Ishikawa (cell line): Measurements from ENCODE around the gene PCP4.

Experiments
- CEBPB ChIP-seq: IDR thresholded peaks from 2 replicates; pipeline ENCODE4 v1.6.1; 2012
- CREB1 ChIP-seq: IDR thresholded peaks from 2 replicates; pipeline ENCODE4 v1.6.1; 2012; ENCODE audit warnings: low read depth
- EGR1 ChIP-seq: IDR thresholded peaks from 2 replicates; pipeline ENCODE4 v1.6.1; 2012
- EP300 ChIP-seq: IDR thresholded peaks from 2 replicates; pipeline ENCODE4 v1.6.1; 2012; ENCODE audit warnings: borderline replicate concordance
- FOXM1 ChIP-seq: IDR thresholded peaks from 2 replicates; pipeline ENCODE4 v1.6.1; 2012; ENCODE audit warnings: low read depth, borderline replicate concordance
- NFIC ChIP-seq: IDR thresholded peaks from 2 replicates; pipeline ENCODE4 v1.6.1; 2012
- RAD21 ChIP-seq: IDR thresholded peaks from 2 replicates; pipeline ENCODE4 v1.6.1; 2012; ENCODE audit warnings: low read depth
- TAF1 ChIP-seq: IDR thresholded peaks from 2 replicates; pipeline ENCODE4 v1.6.1; 2012; ENCODE audit warnings: low read depth, mild to moderate bottlenecking
- TCF12 ChIP-seq: IDR thresholded peaks from 2 replicates; pipeline ENCODE4 v1.6.1; 2012; ENCODE audit warnings: low read depth
- TEAD4 ChIP-seq: IDR thresholded peaks from 2 replicates; pipeline ENCODE4 v1.6.1; 2012
- YY1 ChIP-seq: IDR thresholded peaks from 2 replicates; pipeline ENCODE4 v1.6.1; 2012; ENCODE audit warnings: low read depth
- ZBTB7A ChIP-seq: IDR thresholded peaks from 2 replicates; pipeline ENCODE4 v1.6.1; 2012; ENCODE audit warnings: low read depth
- TF ChIP-seq, protein P1 (sequence below): IDR thresholded peaks from 2 replicates; pipeline ENCODE4 v1.6.1; 2012; ENCODE audit warnings: low read depth, mild to moderate bottlenecking
- TF ChIP-seq, protein P2 (sequence below): IDR thresholded peaks from 2 replicates; pipeline ENCODE4 v1.6.1; 2012
- TF ChIP-seq, protein P3 (sequence below): IDR thresholded peaks from 2 replicates; pipeline ENCODE4 v1.6.1; 2012

Gene PCP4

DNA sequence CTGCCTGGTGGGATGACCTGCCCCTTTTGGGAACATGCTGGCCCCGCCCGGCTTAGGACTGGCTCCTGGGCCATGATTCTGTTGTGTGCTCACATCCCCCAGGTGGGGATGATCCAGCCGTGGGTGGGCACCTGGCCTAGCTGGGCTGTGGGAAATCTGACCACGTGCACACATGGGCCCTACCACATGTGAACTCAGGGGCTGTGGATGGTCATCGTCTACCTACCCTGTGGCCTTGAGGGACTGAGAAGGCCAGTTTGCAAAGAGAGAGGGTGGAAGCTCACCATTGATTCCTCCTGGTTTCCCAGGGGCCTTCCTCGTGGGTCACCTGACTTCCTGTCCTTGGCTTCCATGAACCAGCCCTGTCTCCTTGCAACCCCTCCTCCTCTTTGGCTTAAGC is 19.4 kb upstream of the PCP4 start:
- no peak for TF ChIP-seq CREB1
- TF ChIP-seq, protein P1, sequence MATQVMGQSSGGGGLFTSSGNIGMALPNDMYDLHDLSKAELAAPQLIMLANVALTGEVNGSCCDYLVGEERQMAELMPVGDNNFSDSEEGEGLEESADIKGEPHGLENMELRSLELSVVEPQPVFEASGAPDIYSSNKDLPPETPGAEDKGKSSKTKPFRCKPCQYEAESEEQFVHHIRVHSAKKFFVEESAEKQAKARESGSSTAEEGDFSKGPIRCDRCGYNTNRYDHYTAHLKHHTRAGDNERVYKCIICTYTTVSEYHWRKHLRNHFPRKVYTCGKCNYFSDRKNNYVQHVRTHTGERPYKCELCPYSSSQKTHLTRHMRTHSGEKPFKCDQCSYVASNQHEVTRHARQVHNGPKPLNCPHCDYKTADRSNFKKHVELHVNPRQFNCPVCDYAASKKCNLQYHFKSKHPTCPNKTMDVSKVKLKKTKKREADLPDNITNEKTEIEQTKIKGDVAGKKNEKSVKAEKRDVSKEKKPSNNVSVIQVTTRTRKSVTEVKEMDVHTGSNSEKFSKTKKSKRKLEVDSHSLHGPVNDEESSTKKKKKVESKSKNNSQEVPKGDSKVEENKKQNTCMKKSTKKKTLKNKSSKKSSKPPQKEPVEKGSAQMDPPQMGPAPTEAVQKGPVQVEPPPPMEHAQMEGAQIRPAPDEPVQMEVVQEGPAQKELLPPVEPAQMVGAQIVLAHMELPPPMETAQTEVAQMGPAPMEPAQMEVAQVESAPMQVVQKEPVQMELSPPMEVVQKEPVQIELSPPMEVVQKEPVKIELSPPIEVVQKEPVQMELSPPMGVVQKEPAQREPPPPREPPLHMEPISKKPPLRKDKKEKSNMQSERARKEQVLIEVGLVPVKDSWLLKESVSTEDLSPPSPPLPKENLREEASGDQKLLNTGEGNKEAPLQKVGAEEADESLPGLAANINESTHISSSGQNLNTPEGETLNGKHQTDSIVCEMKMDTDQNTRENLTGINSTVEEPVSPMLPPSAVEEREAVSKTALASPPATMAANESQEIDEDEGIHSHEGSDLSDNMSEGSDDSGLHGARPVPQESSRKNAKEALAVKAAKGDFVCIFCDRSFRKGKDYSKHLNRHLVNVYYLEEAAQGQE: no peak
- TF ChIP-seq CEBPB: no peak
- no peak for TF ChIP-seq TEAD4
- TF ChIP-seq NFIC: no peak
- TF ChIP-seq, protein P2, sequence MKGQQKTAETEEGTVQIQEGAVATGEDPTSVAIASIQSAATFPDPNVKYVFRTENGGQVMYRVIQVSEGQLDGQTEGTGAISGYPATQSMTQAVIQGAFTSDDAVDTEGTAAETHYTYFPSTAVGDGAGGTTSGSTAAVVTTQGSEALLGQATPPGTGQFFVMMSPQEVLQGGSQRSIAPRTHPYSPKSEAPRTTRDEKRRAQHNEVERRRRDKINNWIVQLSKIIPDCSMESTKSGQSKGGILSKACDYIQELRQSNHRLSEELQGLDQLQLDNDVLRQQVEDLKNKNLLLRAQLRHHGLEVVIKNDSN: no peak
- TF ChIP-seq TAF1: no peak
- TF ChIP-seq EP300: no peak
- no peak for TF ChIP-seq TCF12
- TF ChIP-seq EGR1: no peak
- TF ChIP-seq YY1: no peak

DNA sequence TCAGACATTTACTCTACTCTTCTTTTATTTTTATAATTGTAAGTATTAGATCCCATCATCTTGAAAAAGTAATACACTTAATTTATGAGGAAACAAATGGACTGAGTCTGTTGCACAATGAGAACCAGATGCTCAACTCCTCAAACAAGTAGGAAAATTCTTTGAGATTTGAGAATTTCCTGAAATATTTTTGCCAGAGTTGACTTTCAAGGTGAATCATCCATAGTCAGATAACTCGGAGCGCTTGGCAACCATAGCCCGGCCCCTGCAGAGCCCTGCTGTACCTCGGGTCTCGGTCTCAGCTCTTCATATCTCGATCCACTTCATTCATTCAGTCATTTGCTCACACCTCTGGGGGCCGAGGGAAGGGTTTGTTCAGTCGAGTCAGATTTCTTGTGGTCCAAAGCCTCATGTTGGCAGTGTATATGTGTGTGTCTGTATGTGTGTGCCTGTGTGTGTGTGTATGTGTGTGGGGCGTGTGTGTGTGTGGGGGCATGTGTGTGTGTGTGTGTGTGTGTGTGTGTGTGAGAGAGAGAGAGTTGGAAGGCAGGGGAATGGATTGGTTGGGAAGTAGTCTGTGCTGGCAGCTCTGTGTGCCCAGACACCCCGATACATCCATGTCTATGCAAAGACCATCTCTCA is 18.1 kb upstream of the PCP4 start:
- TF ChIP-seq RAD21 (no peak), TAF1 (no peak), ZBTB7A (no peak), TCF12 (no peak), EP300 (no peak), TEAD4 (no peak)
- TF ChIP-seq, protein P1: no peak

DNA sequence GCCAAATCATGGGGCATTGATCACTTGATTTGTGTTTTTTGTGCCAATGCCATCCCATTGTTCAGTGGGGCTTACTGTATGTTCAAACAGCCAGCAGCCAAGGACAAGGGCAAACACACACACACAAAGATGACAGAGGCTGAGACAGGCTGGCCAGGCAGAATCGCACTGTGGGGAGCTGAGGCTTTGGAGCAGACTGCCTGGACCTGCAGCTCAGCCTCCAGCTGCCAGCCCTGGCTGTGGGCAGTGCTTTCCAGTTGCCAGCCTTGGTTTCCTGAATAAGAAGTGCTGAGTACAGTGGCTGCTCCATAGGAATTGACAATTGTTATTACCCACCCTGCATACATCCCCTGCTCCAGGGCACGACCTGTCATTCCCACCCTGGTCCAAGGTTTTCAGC is 16.9 kb upstream of the PCP4 start:
- TF ChIP-seq EGR1: no peak
- TF ChIP-seq, protein P3, sequence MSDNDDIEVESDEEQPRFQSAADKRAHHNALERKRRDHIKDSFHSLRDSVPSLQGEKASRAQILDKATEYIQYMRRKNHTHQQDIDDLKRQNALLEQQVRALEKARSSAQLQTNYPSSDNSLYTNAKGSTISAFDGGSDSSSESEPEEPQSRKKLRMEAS: no peak
- TF ChIP-seq YY1: no peak
- TF ChIP-seq CREB1: no peak
- no peak for TF ChIP-seq NFIC
- no peak for TF ChIP-seq TAF1
- TF ChIP-seq, protein P1: no peak
- no peak for TF ChIP-seq TEAD4
- no peak for TF ChIP-seq FOXM1
- TF ChIP-seq RAD21: no peak
- TF ChIP-seq CEBPB: no peak
- TF ChIP-seq TCF12: no peak
- no peak for TF ChIP-seq EP300
- TF ChIP-seq ZBTB7A: no peak
- TF ChIP-seq, protein P2: no peak

DNA sequence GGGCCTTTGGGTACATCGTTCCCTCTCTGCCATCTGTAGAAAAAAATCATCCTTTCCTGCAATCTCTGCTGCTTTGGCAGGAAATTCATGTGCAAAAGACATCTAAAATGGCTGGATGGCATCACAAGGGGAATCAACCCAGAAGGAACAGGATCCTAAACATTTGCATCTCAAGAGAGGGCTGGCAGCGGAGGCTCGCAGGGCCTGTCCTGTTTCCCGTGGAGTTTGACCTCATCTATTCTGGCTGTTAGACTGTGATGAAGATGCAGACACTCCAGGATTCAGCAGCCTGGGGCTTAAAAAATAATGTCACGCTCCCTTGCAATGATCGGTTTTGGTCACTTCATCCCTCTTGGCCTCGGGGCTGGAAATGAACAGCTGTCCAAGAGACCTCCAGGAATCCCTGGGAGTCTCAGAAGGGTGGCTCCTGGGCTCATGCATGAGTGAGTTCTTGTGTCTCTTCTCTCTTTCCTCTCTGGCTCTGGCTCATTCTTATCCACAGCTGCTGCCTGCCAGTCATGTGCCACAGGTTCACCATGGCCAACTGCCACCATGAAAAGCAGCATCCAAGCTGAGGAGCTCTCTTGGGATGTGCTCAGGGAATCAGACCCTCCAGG is 16.1 kb upstream of the PCP4 start:
- TF ChIP-seq CREB1 (no peak), NFIC (no peak), FOXM1 (no peak), ZBTB7A (no peak), TCF12 (no peak), RAD21 (no peak), CEBPB (no peak), YY1 (no peak), TAF1 (no peak), EGR1 (no peak)
- TF ChIP-seq, protein P1: no peak
- TF ChIP-seq, protein P2: no peak
- TF ChIP-seq, protein P3: no peak
